Transverse colon (tissue), 4 donors: ENCODE measurements around the gene HCLS1. TPM values are rescaled to one million over a fixed set of nuclear protein-coding genes. Genes with fewer than 3 reads are reported as not detected.

Experiments
- DNase-seq: peaks from one replicate; pipeline ENCODE4 v3.0.0-alpha.2; 2019
- H3K27ac ChIP-seq, 4 donors: fragments of 200-600 bp; sonication (generic); 2 replicates each; pipeline ENCODE4 v1.5.1; 2016 to 2018; ENCODE audit warnings: inconsistent platforms in 4 of 4
- H3K27me3 ChIP-seq: fragments of 200-600 bp; sonication (generic); 2 replicates; pipeline ENCODE4 v1.5.1; 2017; ENCODE audit warnings: inconsistent platforms
- H3K36me3 ChIP-seq, 4 donors: fragments of 200-600 bp; sonication (generic); 2 replicates each; pipeline ENCODE4 v1.5.1; 2017 to 2019; ENCODE audit warnings: inconsistent platforms in 4 of 4
- H3K4me1 ChIP-seq, 4 donors: fragments of 200-600 bp; sonication (generic); 2 replicates each; pipeline ENCODE4 v1.5.1; 2017 to 2020; ENCODE audit warnings: inconsistent platforms in 4 of 4
- H3K4me3 ChIP-seq, 4 donors: fragments of 200-600 bp; sonication (generic); 1 replicate in 1 of 4; 2 replicates in 3 of 4; pipeline versions ENCODE4 v1.5.1 to v1.6.1; 2017 to 2019; ENCODE audit warnings: inconsistent platforms in 4 of 4
- H3K9me3 ChIP-seq, 2 donors: fragments of 200-600 bp; sonication (generic); 2 replicates each; pipeline ENCODE4 v1.5.1; 2017 to 2019; ENCODE audit warnings: inconsistent platforms in 2 of 2
- CTCF ChIP-seq, 5 experiments: fragments of 200-600 bp in 3 of 5; fragments of 450-650 bp in 2 of 5; sonication (generic) in 3 of 5; IDR thresholded peaks; 1 replicate in 2 of 5; 2 replicates in 3 of 5; pipeline ENCODE4 v1.5.1; 2016 to 2017; ENCODE audit warnings: antibody characterized with exemption in 5 of 5, inconsistent platforms in 3 of 5, mild to moderate bottlenecking in 2 of 5, moderate library complexity in 1 of 5
- EP300 ChIP-seq: sonication (generic); formaldehyde crosslinking; IDR thresholded peaks from one replicate; pipeline ENCODE4 v1.6.1; 2017; ENCODE audit warnings: antibody characterized with exemption, low read depth
- POLR2A ChIP-seq: fragments of 450-650 bp; IDR thresholded peaks from one replicate; pipeline ENCODE4 v1.6.1; 2016; ENCODE audit warnings: antibody characterized with exemption, mild to moderate bottlenecking, moderate library complexity
- POLR2AphosphoS5 ChIP-seq, 3 donors: sonication (generic); formaldehyde crosslinking; IDR thresholded peaks; one replicate each; pipeline ENCODE4 v1.6.1; 2016; ENCODE audit warnings: antibody characterized with exemption in 3 of 3
- WGBS, 2 donors: methylation state at CpG; one replicate each; pipeline ENCODE4 v1.1.5; 2018; ENCODE audit warnings: low coverage in 1 of 2; 5-methylcytosine and 5-hydroxymethylcytosine counted together
- in situ Hi-C, 4 donors: fragments of 200-750 bp; cut with MboI; loops; one replicate each; pipeline versions ENCODE4 v1.15.0 to v1.15.1; 2017; ENCODE audit warnings: low sequenced_read_pairs in 3 of 4, low pct_ligation_motif_present in 1 of 4, low pct_unique_long_range_greater_than_20kb in 1 of 4
- intact Hi-C: fragments of 100-400 bp; cut with DNase I; formaldehyde crosslinking; loops from one replicate; pipeline ENCODE4 v1.15.1; 2023; ENCODE audit warnings: low total_unique reads
- total RNA-seq, 4 donors: library from RNA; depleted of rRNA; stranded (reverse); fragments of >200 nt; gene quantifications; one replicate each; pipeline ENCODE4 v1.1.0, GENCODE V29; 2016

The HCLS1 gene
- total RNA-seq, 4 donors from 2014 or later, result 5.0 to 50.3 (median 30.8) TPM

DNA sequence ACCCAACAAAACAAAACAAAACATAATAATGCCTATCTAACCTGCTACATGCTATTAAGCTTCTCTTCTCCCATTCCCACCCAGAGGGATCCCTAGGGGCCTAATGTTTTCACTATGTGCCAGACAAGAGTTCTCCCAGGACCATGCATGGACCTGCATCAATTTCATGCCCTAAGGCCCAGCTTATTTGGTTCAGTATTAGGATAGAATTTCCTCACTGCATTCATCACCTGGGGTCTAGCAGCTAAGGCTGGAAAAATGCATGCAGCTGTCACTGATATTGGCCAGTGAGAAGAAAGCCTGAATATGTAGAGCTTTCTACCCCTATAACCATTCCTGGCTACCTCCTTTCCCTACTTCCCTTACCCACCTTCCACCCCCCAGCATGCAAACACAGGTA is 2.0 kb upstream of the HCLS1 start:
- DNase-seq, result no peak
- intact Hi-C loops, result no loop called here
- no peak for TF ChIP-seq CTCF (IDR thresholded peaks at IDR 0.05)
- TF ChIP-seq POLR2AphosphoS5 (IDR thresholded peaks at IDR 0.05), result no peak
- no peak for TF ChIP-seq EP300
- TF ChIP-seq POLR2A, result no peak

DNA sequence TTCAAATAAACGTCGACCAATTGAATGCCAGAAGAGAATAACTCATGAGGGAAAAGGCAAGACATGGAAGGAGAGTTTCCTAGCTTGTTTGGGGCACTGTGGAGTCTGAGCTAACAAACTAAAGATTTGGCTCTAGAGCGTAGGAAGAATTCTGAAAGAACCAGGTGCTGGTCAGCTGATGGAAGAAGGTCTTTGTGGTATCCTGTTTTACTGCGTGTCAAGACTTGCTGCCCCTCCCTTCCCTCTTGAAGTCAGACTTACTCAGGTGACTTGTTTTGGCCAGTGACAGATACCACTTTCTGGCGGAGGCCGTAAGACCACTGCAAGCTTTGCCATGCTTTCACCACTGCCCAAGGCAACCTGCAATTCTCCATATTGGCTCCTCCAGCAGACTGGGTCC is 673 bp upstream of the HCLS1 start:
- in situ Hi-C loops, result no loop called here
- Histone ChIP-seq H3K4me1 (peaks cover 0 to 3% (median 0%) of the 10 kb centered on the region in 4 donors), H3K4me3 (no peak overlapping the region), H3K27ac (peak overlapping the region; percentile 63 to 82 (median 74)), H3K27me3 (no peaks in the 10 kb centered on the region), H3K9me3 (no peaks in the 10 kb centered on the region), H3K36me3 (peaks cover 0 to 34% (median 15%) of the 10 kb centered on the region in 4 donors)
- no peak for TF ChIP-seq EP300
- no peak for TF ChIP-seq POLR2A
- TF ChIP-seq POLR2AphosphoS5 (IDR thresholded peaks at IDR 0.05), result no peak
- TF ChIP-seq CTCF (IDR thresholded peaks at IDR 0.05), result no peak
- 67 to 88% methylated on average over 4 to 6 of the region's 6 CpGs for WGBS, 2 donors
- DNase-seq, result peak; percentile 14
- intact Hi-C loops, result no loop called here

More for the DNA sequence above, 2.0 kb upstream of the HCLS1 start:
- Histone ChIP-seq H3K27ac (no peak overlapping the region), H3K4me3 (no peak overlapping the region), H3K4me1 (peaks cover 0 to 3% (median 0%) of the 10 kb centered on the region in 4 donors), H3K36me3 (peaks cover 0 to 47% (median 22%) of the 10 kb centered on the region in 4 donors), H3K27me3 (no peaks in the 10 kb centered on the region), H3K9me3 (no peaks in the 10 kb centered on the region)
- in situ Hi-C loops, result no loop called here

GRCh38 chr3:121659586-121659985 is 1.1 kb downstream of the HCLS1 start:
- intact Hi-C loops, result no loop called here
- WGBS, 2 donors, result 85 to 91% methylated on average over 3 of the region's 3 CpGs
- Histone ChIP-seq H3K36me3 (peaks cover 0 to 17% (median 6%) of the 10 kb centered on the region in 4 donors), H3K27me3 (no peaks in the 10 kb centered on the region), H3K4me3 (peak overlapping the region in 1 of 4 donors; percentile 36), H3K4me1 (peaks cover 0 to 3% (median 0%) of the 10 kb centered on the region in 4 donors), H3K27ac (peak overlapping the region; percentile 63 to 82 (median 74)), H3K9me3 (no peaks in the 10 kb centered on the region)
- in situ Hi-C loops, result no loop called here
- TF ChIP-seq CTCF (IDR thresholded peaks at IDR 0.05), result no peak
- TF ChIP-seq POLR2AphosphoS5 (IDR thresholded peaks at IDR 0.05), result no peak
- TF ChIP-seq EP300, result no peak
- TF ChIP-seq POLR2A, result no peak
- no peak for DNase-seq

DNA sequence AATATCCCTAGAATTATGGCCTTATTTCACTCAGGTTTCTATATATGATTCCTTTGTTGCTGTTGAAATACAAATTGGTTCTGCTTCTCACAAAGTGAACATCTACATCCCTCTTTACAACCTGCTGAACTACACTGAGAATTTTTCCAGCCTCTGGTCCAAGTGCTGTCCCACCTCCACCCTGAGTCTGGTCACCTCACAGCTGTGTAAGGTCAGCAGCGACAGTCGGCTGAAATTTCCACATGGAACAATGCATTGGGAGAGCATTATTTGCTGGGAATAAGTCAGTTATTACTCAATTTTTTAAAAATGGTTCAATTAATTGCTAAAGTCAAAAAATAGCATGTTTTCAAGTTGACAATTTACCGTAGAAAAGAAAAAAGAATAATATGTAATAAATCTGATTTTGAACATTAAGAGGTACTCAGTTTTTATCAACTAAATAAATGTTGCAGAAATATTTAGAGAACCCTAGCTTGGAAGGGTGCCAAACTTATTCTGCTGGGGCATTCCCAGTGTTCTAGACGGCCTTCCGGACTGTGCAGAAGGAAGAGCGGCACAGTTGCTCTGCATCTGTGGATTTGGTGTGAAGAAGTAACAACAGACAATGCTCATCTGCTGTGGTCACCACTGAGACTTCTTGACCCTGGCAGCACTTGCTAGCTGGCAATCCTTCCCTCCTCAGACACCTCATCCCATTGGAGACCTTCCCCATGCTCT is 1.8 kb downstream of the HCLS1 start:
- in situ Hi-C loops (no loop called here), intact Hi-C loops (no loop called here)
- TF ChIP-seq CTCF (IDR thresholded peaks at IDR 0.05) (no peak), EP300 (no peak), POLR2AphosphoS5 (IDR thresholded peaks at IDR 0.05) (no peak), POLR2A (no peak)
- no peak for DNase-seq
- Histone ChIP-seq H3K9me3 (no peaks in the 10 kb centered on the region), H3K36me3 (peaks cover 0 to 10% (median under 1%) of the 10 kb centered on the region in 4 donors), H3K4me3 (peak overlapping the region in 1 of 4 donors; percentile 36), H3K27ac (peak overlapping the region in 2 of 4 donors; percentile 78 to 82), H3K27me3 (no peaks in the 10 kb centered on the region), H3K4me1 (peaks cover 0 to 3% (median 0%) of the 10 kb centered on the region in 4 donors)
- WGBS, 2 donors, result 74 to 79% methylated on average over 6 of the region's 6 CpGs
